GM19238 (cell line): ENCODE measurements around the gene OLFML1.

Source experiments
- DNase-seq: peaks from one replicate; pipeline ENCODE4 v3.0.0; 2011; ENCODE audit warnings: low spot score; ENCODE audit not compliant: insufficient read length

Gene OLFML1

DNA sequence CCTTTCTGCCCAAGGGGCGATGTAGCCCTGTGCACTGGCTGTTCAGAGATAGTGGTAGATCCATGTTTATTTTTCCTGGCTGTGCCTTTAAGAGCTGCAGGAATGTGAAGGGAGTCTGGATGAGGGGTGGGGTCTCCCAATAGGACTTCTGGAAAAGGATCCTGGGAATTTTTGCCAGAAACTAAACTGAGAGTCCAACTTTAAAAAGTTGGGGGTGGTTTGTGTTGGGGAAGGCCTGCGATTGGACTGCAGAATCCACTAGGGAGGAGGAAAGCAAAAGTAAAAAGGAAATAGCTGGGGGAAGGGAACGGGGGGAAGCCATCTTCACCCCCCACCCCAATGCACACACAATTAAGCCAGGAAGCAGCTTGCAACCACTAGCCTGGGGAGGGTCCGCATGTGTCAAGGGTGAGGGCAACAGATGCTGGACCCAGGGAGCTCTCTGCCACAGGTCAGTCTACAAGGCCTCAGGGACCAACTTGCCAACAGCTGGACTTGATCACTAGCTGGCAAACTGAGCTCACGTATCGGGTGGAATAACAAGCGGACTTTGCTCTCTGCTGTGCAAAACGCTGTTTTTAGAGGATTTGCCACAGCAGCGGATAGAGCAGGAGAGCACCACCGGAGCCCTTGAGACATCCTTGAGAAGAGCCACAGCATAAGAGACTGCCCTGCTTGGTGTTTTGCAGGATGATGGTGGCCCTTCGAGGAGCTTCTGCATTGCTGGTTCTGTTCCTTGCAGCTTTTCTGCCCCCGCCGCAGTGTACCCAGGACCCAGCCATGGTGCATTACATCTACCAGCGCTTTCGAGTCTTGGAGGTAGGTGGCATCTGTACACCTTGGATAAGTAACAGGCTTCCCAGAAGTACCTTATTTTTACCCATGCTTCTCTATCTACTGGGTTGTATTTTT, at the start of gene OLFML1:
Gene OLFML1 (plus strand): TSS at position 321 of the 912 bp plus-strand sequence. CDS start 370 bp downstream, at position 691.
- no peak for DNase-seq

DNA sequence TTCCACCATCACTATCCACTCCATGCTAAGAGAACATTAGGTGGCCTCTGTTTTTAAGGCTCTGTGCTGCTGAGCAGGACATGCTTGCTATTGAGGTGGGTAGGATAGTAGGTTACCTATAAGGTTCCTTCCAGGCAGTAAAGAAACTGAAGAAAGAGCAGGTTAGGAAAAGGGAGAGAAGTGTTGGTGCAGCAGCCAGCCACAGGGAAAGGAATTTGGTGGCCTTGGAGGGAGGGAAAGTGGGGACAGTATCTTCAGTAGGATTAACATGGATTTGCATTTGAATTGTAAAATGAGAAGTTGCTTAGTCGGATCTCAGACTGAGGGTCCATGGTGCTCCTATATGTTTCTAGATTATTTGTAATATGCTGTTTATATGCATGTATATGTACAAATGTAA, 49.2 kb upstream of the OLFML1 start:
- DNase-seq, result no peak

- DNase-seq, result peak; percentile 13
These were observed 48.6 kb upstream of the OLFML1 start for GRCh38 chr11:7436657-7437056.

- DNase-seq, result no peak
These were observed 47.6 kb upstream of the OLFML1 start for GRCh38 chr11:7437696-7438095.

GRCh38 chr11:7439746-7440320, 45.5 kb upstream of the OLFML1 start:
- no peak for DNase-seq

- DNase-seq, result peak; percentile 56
These were observed 42.6 kb upstream of the OLFML1 start for GRCh38 chr11:7442588-7443215.

- no peak for DNase-seq
These were observed 41.0 kb upstream of the OLFML1 start for GRCh38 chr11:7444091-7444981.

GRCh38 chr11:7445564-7445963, 39.7 kb upstream of the OLFML1 start:
- DNase-seq, result no peak

GRCh38 chr11:7448201-7448600, 37.1 kb upstream of the OLFML1 start:
- DNase-seq, result no peak

DNA sequence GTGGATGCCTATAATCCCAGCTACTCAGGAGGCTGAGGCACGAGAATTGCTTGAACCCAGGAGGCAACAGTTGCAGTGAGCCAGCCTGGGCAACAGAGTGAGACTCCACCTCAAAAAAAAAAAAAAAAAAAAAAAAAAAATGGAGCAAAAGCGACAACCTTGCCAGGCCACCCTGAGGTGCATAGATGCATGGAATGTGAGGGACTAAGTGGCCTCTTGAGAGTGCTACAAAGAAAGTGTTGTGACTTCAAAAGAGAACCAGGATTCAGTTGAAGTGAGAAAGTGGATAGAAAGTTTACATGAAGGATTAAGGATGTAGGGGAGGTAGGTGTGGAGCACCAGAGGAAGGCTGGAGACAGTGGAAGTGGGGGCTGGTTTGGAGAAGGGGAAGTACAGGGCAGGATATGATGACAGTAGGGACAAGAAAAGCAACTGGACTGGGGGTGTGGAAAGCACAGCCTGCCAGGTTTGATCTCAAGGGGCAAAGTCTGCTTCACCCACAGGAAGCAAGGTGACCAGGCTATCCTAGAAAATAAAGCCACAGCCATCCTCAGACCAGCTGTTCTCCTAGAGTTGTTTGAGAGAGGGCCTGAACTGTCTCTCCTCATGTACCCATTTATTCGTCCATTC, 36.0 kb upstream of the OLFML1 start:
- no peak for DNase-seq

- DNase-seq, result no peak
These were observed 35.5 kb upstream of the OLFML1 start for GRCh38 chr11:7449841-7450214.

DNA sequence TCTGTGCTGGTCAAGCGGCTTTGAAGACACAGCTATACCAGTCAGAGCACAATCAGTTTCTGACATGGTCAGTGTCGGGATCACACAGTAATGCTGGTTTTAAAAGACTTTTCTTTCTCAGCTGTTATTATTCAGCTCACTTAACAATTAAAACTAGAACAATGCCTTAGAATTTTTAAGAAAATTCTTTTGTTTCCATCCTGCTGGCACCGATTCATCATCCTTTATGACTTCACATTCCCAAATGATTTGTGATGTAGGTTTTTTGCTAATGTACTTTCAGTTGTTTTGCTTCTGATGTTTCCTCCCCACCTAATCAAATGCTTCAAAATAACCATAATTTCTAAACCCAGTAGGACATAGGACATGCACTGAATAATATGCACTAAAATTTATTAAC, 34.5 kb upstream of the OLFML1 start:
- DNase-seq, result no peak

DNA sequence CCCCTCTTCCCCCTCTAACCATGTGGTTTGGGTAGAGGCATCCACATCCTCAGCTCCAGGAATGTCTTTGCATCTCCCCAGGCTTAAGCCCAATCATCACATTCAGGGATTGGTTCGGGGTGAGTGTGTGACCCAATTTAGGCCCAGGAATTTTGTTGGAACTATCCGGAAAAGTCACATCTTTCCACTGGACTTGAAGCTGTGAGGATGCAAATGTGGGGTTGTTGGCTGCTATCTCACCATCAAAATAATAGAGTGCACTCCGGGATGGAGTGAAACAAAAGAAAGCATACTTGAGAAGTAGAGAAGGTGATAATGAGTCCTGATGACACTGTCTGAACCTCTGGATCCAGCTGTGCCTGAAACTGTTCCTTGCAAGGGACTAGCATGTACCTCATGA, 33.8 kb upstream of the OLFML1 start:
- no peak for DNase-seq

GRCh38 chr11:7451952-7452494, 33.3 kb upstream of the OLFML1 start:
- DNase-seq, result no peak

- DNase-seq, result no peak
These were observed 30.5 kb upstream of the OLFML1 start for GRCh38 chr11:7454854-7455253.

DNA sequence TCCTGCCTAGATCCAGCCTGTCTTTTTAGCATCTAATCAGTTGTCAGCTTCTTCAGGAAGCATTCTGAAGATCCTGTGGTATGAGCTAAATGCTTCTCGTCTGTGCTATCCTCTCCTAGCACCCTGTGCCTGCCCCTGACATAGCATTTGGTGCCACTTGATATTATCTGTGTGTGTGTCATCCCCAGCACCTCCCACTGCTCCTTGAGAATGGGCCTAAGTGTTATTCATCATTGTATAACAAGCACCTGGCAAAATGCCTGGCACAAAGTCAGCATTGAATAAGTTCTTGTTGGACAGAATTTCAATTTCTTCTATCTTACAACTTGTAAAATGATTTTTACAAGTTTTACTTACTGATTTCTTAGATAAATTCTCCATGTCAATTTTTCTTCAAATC, 28.1 kb upstream of the OLFML1 start:
- no peak for DNase-seq

DNA sequence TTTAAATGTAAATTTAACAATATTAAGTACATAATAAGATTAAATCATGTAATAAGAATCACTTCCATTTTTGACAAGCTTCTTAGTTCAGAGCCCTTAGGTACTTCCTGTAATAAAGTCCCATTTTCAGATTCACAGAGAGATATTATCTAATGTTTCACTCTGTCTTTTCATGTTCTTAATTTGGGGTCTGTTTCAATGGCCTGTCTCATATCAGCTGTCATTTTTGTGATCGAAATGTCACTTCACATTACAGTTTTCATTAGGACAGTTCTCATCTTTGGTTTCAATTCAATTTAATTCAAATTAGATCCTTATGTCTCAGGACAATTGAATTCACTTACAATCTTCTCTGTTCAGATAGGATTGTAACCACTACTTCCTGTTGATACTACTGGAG, 22.6 kb upstream of the OLFML1 start:
- no peak for DNase-seq

- DNase-seq, result no peak
These were observed 17.7 kb upstream of the OLFML1 start for GRCh38 chr11:7467652-7468051.

- no peak for DNase-seq
These were observed 15.9 kb upstream of the OLFML1 start for GRCh38 chr11:7469351-7469865.

GRCh38 chr11:7471071-7471470, 14.2 kb upstream of the OLFML1 start:
- no peak for DNase-seq
